Osteoblast (primary cell): ENCODE data around the gene ZNF689. TPM values are rescaled to one million over a fixed set of nuclear protein-coding genes. Genes with fewer than 3 reads are reported as not detected.
"Not testable (repeated sequence)": the region's sequence is repeated elsewhere in the genome, so short reads cannot be mapped to it uniquely, and the experiment has no call there.

Source experiments
- DNase-seq: peaks from one replicate; pipeline ENCODE4 v3.0.0; 2011; ENCODE audit warnings: low spot score, mixed read lengths; ENCODE audit not compliant: insufficient read length; ENCODE audit errors: missing footprints
- H2AFZ ChIP-seq: 2 replicates; pipeline ENCODE4 v1.6.0; 2011; ENCODE audit warnings: mild to moderate bottlenecking, low read length
- H3K27ac ChIP-seq: 2 replicates; pipeline ENCODE4 v1.5.1; 2011; ENCODE audit warnings: mild to moderate bottlenecking, low read depth, low read length, moderate library complexity
- H3K27me3 ChIP-seq: 2 replicates; pipeline ENCODE4 v1.6.0; 2012; ENCODE audit warnings: mild to moderate bottlenecking, control low read depth, inconsistent platforms, low read length, moderate library complexity; ENCODE audit not compliant: insufficient read depth
- H3K36me3 ChIP-seq: 2 replicates; pipeline ENCODE4 v1.5.1; 2011; ENCODE audit warnings: mild to moderate bottlenecking, low read length, control low read depth, moderate library complexity; ENCODE audit not compliant: insufficient read depth
- H3K4me1 ChIP-seq: 2 replicates; pipeline ENCODE4 v1.5.1; 2011; ENCODE audit warnings: mild to moderate bottlenecking, low read length, control low read depth, moderate library complexity; ENCODE audit not compliant: insufficient read depth
- H3K4me2 ChIP-seq: 2 replicates; pipeline ENCODE4 v1.6.0; 2011; ENCODE audit warnings: mild to moderate bottlenecking, low read length; ENCODE audit not compliant: insufficient read depth
- H3K4me3 ChIP-seq: fragments of 200-600 bp; sonication (generic); 3 replicates; pipeline ENCODE4 v1.5.1; 2012; ENCODE audit warnings: mild to moderate bottlenecking, low read length, inconsistent platforms; ENCODE audit not compliant: insufficient read depth
- H3K79me2 ChIP-seq: 2 replicates; pipeline ENCODE4 v1.6.0; 2012; ENCODE audit warnings: mild to moderate bottlenecking, low read length, control low read depth, inconsistent platforms; ENCODE audit not compliant: insufficient read depth
- H3K9me3 ChIP-seq: 2 replicates; pipeline ENCODE4 v1.5.1; 2011; ENCODE audit warnings: low read depth, low read length, control low read depth
- H4K20me1 ChIP-seq: 2 replicates; pipeline ENCODE4 v1.6.0; 2012; ENCODE audit warnings: mild to moderate bottlenecking, low read length, control low read depth; ENCODE audit not compliant: insufficient read depth
- total RNA-seq: library from RNA; depleted of rRNA; stranded (reverse); fragments of >200 nt; gene quantifications from 2 replicates; pipeline ENCODE4 v1.2.3, GENCODE V29; 2012
- TF ChIP-seq, protein P1 (sequence below): IDR thresholded peaks from 2 replicates; pipeline ENCODE4 v1.5.1; 2011; ENCODE audit warnings: mild to moderate bottlenecking, low read depth, low read length, moderate library complexity; ENCODE audit errors: extremely low read depth

The ZNF689 gene
- total RNA-seq, 1 donor: 8.3 TPM

DNA sequence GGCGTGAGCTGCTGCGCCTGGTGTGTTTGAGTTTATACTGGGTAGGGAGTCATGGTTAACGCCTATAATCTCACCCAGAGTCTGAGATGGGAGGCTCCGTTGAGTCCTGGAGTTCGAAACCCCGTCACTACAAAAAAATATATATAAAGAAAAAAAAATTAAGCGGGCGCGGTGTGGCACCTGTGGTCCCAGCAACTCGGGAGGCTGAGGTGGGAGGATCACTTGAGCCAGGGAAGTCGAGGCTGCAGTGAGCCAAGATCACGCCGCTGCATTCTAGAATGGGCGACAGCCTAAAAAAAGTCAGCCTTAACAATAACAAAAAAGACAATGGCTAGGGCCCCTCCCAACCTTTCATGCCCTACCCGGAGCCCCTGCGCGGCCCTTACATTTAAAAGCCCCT, 23.3 kb upstream of the ZNF689 start:
- Histone ChIP-seq H4K20me1 (no peaks in the 10 kb centered on the region), H3K9me3 (no peaks in the 10 kb centered on the region), H3K79me2 (peaks cover 4% of the 10 kb centered on the region), H2AFZ (peak overlapping the region; percentile 92), H3K27me3 (no peaks in the 10 kb centered on the region), H3K36me3 (no peaks in the 10 kb centered on the region), H3K4me2 (peak overlapping the region; percentile 86), H3K27ac (peak overlapping the region; percentile 83), H3K4me3 (peak overlapping the region; percentile 95), H3K4me1 (peaks cover 16% of the 10 kb centered on the region)
- no peak for DNase-seq
- TF ChIP-seq, protein P1, sequence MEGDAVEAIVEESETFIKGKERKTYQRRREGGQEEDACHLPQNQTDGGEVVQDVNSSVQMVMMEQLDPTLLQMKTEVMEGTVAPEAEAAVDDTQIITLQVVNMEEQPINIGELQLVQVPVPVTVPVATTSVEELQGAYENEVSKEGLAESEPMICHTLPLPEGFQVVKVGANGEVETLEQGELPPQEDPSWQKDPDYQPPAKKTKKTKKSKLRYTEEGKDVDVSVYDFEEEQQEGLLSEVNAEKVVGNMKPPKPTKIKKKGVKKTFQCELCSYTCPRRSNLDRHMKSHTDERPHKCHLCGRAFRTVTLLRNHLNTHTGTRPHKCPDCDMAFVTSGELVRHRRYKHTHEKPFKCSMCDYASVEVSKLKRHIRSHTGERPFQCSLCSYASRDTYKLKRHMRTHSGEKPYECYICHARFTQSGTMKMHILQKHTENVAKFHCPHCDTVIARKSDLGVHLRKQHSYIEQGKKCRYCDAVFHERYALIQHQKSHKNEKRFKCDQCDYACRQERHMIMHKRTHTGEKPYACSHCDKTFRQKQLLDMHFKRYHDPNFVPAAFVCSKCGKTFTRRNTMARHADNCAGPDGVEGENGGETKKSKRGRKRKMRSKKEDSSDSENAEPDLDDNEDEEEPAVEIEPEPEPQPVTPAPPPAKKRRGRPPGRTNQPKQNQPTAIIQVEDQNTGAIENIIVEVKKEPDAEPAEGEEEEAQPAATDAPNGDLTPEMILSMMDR: no peak

DNA sequence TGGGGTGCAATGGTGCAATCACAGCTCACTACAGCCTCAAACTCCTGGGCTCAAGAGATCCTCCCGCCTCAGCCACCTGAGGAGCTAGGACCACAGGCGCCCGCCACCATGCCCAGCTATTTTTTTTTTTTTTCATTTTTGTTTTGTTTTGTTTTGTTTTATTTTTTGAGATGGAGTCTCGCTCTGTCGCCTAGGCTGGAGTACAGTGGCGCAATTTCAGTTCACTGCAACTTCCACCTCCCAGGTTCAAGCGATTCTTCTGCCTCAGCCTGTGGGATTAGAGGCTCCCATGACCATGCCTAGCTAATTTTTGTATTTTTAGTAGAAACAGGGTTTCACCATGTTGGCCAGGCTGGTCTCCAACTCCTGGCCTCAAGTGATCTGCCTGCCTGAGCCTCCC, 22.3 kb upstream of the ZNF689 start:
- not testable (repeated sequence) for H3K27me3 ChIP-seq

DNA sequence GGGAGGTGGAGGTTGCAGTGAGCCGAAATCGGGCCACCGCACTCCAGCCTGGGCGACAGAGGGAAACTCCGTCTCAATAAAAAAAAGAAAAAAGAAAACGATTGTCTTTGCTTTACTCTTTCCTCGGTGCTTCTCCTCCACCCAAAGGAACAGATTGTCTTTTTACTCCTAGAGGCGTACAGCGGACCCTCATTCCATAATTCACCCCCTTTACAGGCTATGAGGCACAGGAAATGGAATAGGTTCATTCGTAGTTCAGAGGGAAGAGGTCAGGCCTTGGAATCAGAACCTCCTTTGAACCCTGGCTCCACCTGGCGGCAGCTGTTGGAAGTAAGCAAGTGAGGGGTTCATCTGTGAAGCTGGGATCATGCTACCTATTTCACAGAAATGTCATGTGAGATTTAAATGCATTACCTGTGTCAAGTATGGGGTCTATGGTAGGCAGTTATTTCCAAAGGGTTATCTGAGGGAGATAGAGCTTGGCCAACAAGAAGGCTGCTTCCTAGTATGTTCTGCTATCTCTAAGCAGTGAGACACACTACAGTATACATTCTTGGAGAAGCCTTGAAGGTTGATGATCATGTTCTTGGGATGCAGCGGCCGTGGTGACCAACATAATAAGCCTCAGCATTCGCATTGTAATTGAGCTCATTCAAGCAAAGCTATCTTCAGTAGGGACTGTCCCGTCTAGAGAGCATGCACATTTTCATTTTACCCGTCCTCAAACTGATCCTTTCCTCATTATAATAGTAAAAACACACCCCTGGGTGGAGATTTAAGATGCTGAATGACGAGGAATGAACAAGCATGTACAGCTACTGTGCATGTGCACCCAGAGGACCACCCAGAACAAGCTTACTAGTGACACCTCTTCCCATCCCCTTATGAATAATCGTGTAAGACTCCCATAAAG, 18.7 kb upstream of the ZNF689 start:
- H3K4me1 ChIP-seq: peaks cover 7% of the 10 kb centered on the region
- H2AFZ ChIP-seq: peak overlapping the region; percentile 99
- TF ChIP-seq, protein P1: peak; percentile 89
- no peaks in the 10 kb centered on the region for H3K79me2 ChIP-seq
- no peak overlapping the region for H3K27ac ChIP-seq
- H3K27me3 ChIP-seq: no peaks in the 10 kb centered on the region
- no peaks in the 10 kb centered on the region for H3K9me3 ChIP-seq
- no peaks in the 10 kb centered on the region for H4K20me1 ChIP-seq
- H3K4me2 ChIP-seq: peak overlapping the region; percentile 86
- peak overlapping the region; percentile 61 for H3K4me3 ChIP-seq
- no peaks in the 10 kb centered on the region for H3K36me3 ChIP-seq
- peak; percentile 93 for DNase-seq

More for the DNA sequence above, 22.3 kb upstream of the ZNF689 start:
- not testable (repeated sequence) for H3K9me3 ChIP-seq, H3K36me3 ChIP-seq, H3K79me2 ChIP-seq, DNase-seq, H3K4me2 ChIP-seq, H2AFZ ChIP-seq, H3K27ac ChIP-seq, H3K4me3 ChIP-seq, H4K20me1 ChIP-seq
- H3K4me1 ChIP-seq: peaks cover 17% of the 10 kb centered on the region

DNA sequence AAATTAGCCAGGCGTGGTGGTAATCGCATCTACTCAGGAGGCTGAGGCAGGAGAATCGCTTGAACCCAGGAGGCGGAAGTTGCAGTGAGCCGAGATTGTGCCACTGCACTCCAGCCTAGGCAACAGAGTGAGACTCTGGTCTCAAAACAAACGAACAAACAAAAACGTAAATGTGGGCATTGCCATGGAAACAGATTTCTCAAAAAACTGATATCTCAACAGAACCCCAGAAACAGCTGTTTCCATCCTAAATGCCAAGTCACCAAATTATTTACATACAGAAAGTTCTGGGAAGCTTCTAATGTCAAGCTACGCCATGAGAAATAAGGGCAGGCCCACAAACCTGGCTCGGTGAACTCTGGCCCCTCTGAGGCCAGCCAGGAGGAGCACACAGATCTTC, 16.0 kb upstream of the ZNF689 start:
- Histone ChIP-seq H3K4me2 (no peak overlapping the region), H3K79me2 (no peaks in the 10 kb centered on the region), H4K20me1 (no peaks in the 10 kb centered on the region), H3K4me3 (no peak overlapping the region), H3K9me3 (no peaks in the 10 kb centered on the region), H3K4me1 (peaks cover 9% of the 10 kb centered on the region), H3K27me3 (peaks cover 3% of the 10 kb centered on the region), H3K36me3 (no peaks in the 10 kb centered on the region), H3K27ac (no peak overlapping the region), H2AFZ (no peak overlapping the region)
- TF ChIP-seq, protein P1: no peak
- DNase-seq: no peak
